K562 (cell line): ENCODE data around the gene ZCCHC14. TPM values are rescaled to one million over a fixed set of nuclear protein-coding genes. Genes with fewer than 3 reads are reported as not detected.
A peak's percentile ranks its signal among the peaks of the same experiment; 100 is the strongest.

Source experiments
- CBX2 ChIP-seq: fragments of 200-600 bp; sonication (generic); IDR thresholded peaks from one replicate; pipeline ENCODE4 v1.6.1; 2012; ENCODE audit warnings: mild to moderate bottlenecking, low read length, inconsistent platforms; ENCODE audit not compliant: insufficient read depth, poor library complexity, severe bottlenecking
- CCNT2 ChIP-seq: IDR thresholded peaks from 2 replicates; pipeline ENCODE4 v1.6.1; 2011; ENCODE audit warnings: borderline replicate concordance, low read depth, mild to moderate bottlenecking, moderate library complexity, mixed read lengths, low read length; ENCODE audit not compliant: insufficient read length; ENCODE audit errors: extremely low read depth
- CGGBP1 ChIP-seq: fragments of 250-450 bp; sonication (Bioruptor Pico); IDR thresholded peaks from 2 replicates; pipeline ENCODE4 v1.9.0; 2021; ENCODE audit warnings: mild to moderate bottlenecking
- FOXP1 ChIP-seq: sonication (generic); formaldehyde crosslinking; IDR thresholded peaks from 2 replicates; pipeline ENCODE4 v1.8.0; 2022; ENCODE audit warnings: mild to moderate bottlenecking, missing genetic modification reagents
- HSF4 ChIP-seq: fragments of 250-450 bp; sonication (Bioruptor Pico); IDR thresholded peaks from 2 replicates; pipeline ENCODE4 v2.1.2; 2022; ENCODE audit warnings: mild to moderate bottlenecking, moderate library complexity, borderline replicate concordance
- IRF2 ChIP-seq: sonication (generic); formaldehyde crosslinking; IDR thresholded peaks from 2 replicates; pipeline ENCODE4 v1.8.1; 2022; ENCODE audit warnings: mild to moderate bottlenecking, missing genetic modification reagents
- MEIS2 ChIP-seq: fragments of 450-650 bp; IDR thresholded peaks from 2 replicates; pipeline ENCODE4 v1.6.1; 2014; ENCODE audit warnings: mild to moderate bottlenecking; ENCODE audit not compliant: partially characterized antibody
- POLR2H ChIP-seq: IDR thresholded peaks from 2 replicates; pipeline ENCODE4 v1.6.1; 2016; ENCODE audit warnings: missing genetic modification characterization, low read depth, mild to moderate bottlenecking, control low read depth, missing compliant biosample characterization, moderate library complexity
- RNF219 ChIP-seq: fragments of 250-450 bp; sonication (Bioruptor Pico); IDR thresholded peaks from 2 replicates; pipeline ENCODE4 v1.5.0; 2022; ENCODE audit warnings: mild to moderate bottlenecking
- SRSF3 ChIP-seq: fragments of 200-400 bp; formaldehyde crosslinking; IDR thresholded peaks from 2 replicates; pipeline ENCODE4 v1.6.1; 2016; ENCODE audit warnings: mild to moderate bottlenecking, low read length, moderate library complexity; ENCODE audit not compliant: insufficient read depth
- VEZF1 ChIP-seq: fragments of 200-800 bp; sonication (Bioruptor generic); IDR thresholded peaks from 2 replicates; pipeline ENCODE4 v1.6.1; 2017; ENCODE audit warnings: missing genetic modification characterization, missing compliant biosample characterization
- ZBTB11 ChIP-seq, 3 experiments: fragments of 200-800 bp in 1 of 3; fragments of 250-450 bp in 1 of 3; fragments of 450-650 bp in 1 of 3; sonication (Bioruptor Pico) in 1 of 3; sonication (Bioruptor generic) in 1 of 3; formaldehyde crosslinking in 1 of 3; IDR thresholded peaks; 2 replicates each; pipeline versions ENCODE4 v1.6.1 to v1.8.0; 2016 to 2022; ENCODE audit warnings: mild to moderate bottlenecking in 2 of 3, missing genetic modification characterization in 2 of 3, missing compliant biosample characterization in 1 of 3, moderate library complexity in 1 of 3
- ZBTB33 ChIP-seq: sonication (generic); formaldehyde crosslinking; IDR thresholded peaks from 2 replicates; pipeline ENCODE4 v1.8.1; 2023; ENCODE audit warnings: mild to moderate bottlenecking, missing genetic modification reagents
- ZBTB43 ChIP-seq: sonication (generic); formaldehyde crosslinking; IDR thresholded peaks from 2 replicates; pipeline ENCODE4 v1.8.0; 2023; ENCODE audit warnings: mild to moderate bottlenecking, missing genetic modification reagents
- polyA plus RNA-seq, 8 experiments: library from polyadenylated mRNA; depleted of rRNA in 4 of 8; stranded (reverse) in 5 of 8; unstranded in 3 of 8; fragments of >200 nt; fragmentation: Nextera tagmentation in 2 of 8; fragmentation: Illumina TruSeq in 1 of 8; extraction: Ambion mirVana in 2 of 8; extraction: Trizol in 1 of 8; gene quantifications; 2 replicates each; pipeline versions ENCODE4 v1.2.1 to v1.2.3, GENCODE V29; 2011 to 2014; ENCODE audit warnings: inconsistent platforms in 1 of 8, missing spikeins in 1 of 8
- total RNA-seq, 7 experiments: library from RNA; depleted of rRNA in 6 of 7; stranded (reverse); fragments of >200 nt in 6 of 7; fragmentation: Illumina TruSeq in 2 of 7; extraction: Trizol in 2 of 7; gene quantifications; 2 replicates each; pipeline versions ENCODE4 v1.2.1 to v1.2.3, GENCODE V29; 2011 to 2021; ENCODE audit warnings: low replicate concordance in 1 of 7

Gene ZCCHC14
- total and polyA plus RNA-seq, 9 of the 15 experiments (the other 6 are each of a cell fraction or from before 2014, with no cell fraction given) = 1.5 to 12.4 (median 2.9) TPM

- no peak for TF ChIP-seq CBX2
- no peak for TF ChIP-seq ZBTB11 (CRISPR knock-in tag; IDR thresholded peaks at IDR 0.05)
- TF ChIP-seq ZBTB33 (CRISPR knock-in tag) = no peak
- TF ChIP-seq VEZF1 = no peak
- no peak for TF ChIP-seq RNF219 (CRISPR knock-in tag)
- TF ChIP-seq FOXP1 (CRISPR knock-in tag) = peak; percentile 74
- TF ChIP-seq POLR2H (tag) = no peak
- TF ChIP-seq SRSF3 = no peak
- no peak for TF ChIP-seq CGGBP1 (CRISPR knock-in tag)
- no peak for TF ChIP-seq MEIS2
- no peak for TF ChIP-seq HSF4 (CRISPR knock-in tag)
- no peak for TF ChIP-seq ZBTB43 (CRISPR knock-in tag)
- TF ChIP-seq IRF2 (CRISPR knock-in tag) = no peak
- TF ChIP-seq CCNT2 = peak; percentile 86
Measured at GRCh38 chr16:87392821-87393679, 99.8 kb downstream of the ZCCHC14 start (continued).
